Panc1 (cell line): ENCODE results near the gene UQCC5. TPM values are rescaled to one million over a fixed set of nuclear protein-coding genes. Genes with fewer than 3 reads are reported as not detected.

Source experiments
- ATAC-seq: fragments of 200-7000 bp; cut with Tn5 transposase; 2 replicates; pipeline ENCODE4 v1.9.1; 2020; ENCODE audit warnings: mild to moderate bottlenecking, moderate library complexity
- BruUV-seq: library from RNA; stranded (reverse); fragments of 400-500 nt; replicated peaks from 2 replicates; lab custom pipeline; 2021; lab: Mats Ljungman, UMichigan
- CTCF ChIA-PET: fragments of 300-600 bp; sonication (Branson Sonifier 250); formaldehyde crosslinking; loops from one replicate; lab custom pipeline; 2022; ENCODE audit warnings: antibody characterized with exemption; lab: Charles Lee
- POLR2A ChIA-PET: fragments of 300-600 bp; sonication (Branson Sonifier 250); formaldehyde crosslinking; loops from one replicate; lab custom pipeline; 2022; ENCODE audit warnings: antibody characterized with exemption; lab: Charles Lee
- DNase-seq: peaks from one replicate; pipeline ENCODE4 v3.0.0-alpha.2; 2010; ENCODE audit warnings: low read depth, low spot score
- H3K27ac ChIP-seq: 2 replicates; pipeline ENCODE4 v1.5.1; 2011; ENCODE audit warnings: mild to moderate bottlenecking, low read length, inconsistent platforms
- H3K27me3 ChIP-seq: fragments of 200-500 bp; sonication (Bioruptor generic); 2 replicates; pipeline ENCODE4 v1.6.0; 2014; ENCODE audit warnings: low read length, inconsistent platforms; ENCODE audit not compliant: control insufficient read depth, insufficient read depth
- H3K36me3 ChIP-seq: fragments of 200-500 bp; sonication (Bioruptor generic); 2 replicates; pipeline ENCODE4 v1.5.1; 2014; ENCODE audit warnings: inconsistent platforms, mild to moderate bottlenecking, low read length, moderate library complexity; ENCODE audit not compliant: control insufficient read depth, insufficient read depth
- H3K4me1 ChIP-seq: 2 replicates; pipeline ENCODE4 v1.5.1; 2011; ENCODE audit warnings: inconsistent platforms, mild to moderate bottlenecking, low read length, moderate library complexity; ENCODE audit not compliant: control insufficient read depth, insufficient read depth
- H3K4me3 ChIP-seq, 2 experiments: 2 replicates each; pipeline ENCODE4 v1.5.1; 2011 to 2012; ENCODE audit warnings: low read depth in 2 of 2, low read length in 2 of 2, mild to moderate bottlenecking in 2 of 2, inconsistent platforms in 1 of 2, moderate library complexity in 1 of 2
- H3K9me3 ChIP-seq: fragments of 200-500 bp; sonication (Bioruptor generic); 2 replicates; pipeline ENCODE4 v1.5.1; 2014; ENCODE audit warnings: low read depth, mild to moderate bottlenecking, inconsistent platforms, low read length, moderate library complexity; ENCODE audit not compliant: control insufficient read depth, insufficient read depth
- CTCF ChIP-seq: fragments of 450-650 bp; IDR thresholded peaks from 2 replicates; pipeline ENCODE4 v1.5.1; 2017; ENCODE audit warnings: mild to moderate bottlenecking
- POLR2AphosphoS5 ChIP-seq: IDR thresholded peaks from 2 replicates; pipeline ENCODE4 v1.6.1; 2012; ENCODE audit warnings: mild to moderate bottlenecking, low read depth, low read length, moderate library complexity
- REST ChIP-seq, 2 experiments: IDR thresholded peaks; 2 replicates each; pipeline ENCODE4 v1.6.1; 2011 to 2012; ENCODE audit warnings: low read depth in 2 of 2, control low read depth in 1 of 2, low read length in 1 of 2, mild to moderate bottlenecking in 1 of 2, moderate library complexity in 1 of 2; ENCODE audit not compliant: insufficient read depth in 1 of 2
- SIN3A ChIP-seq: IDR thresholded peaks from 2 replicates; pipeline ENCODE4 v1.6.1; 2012; ENCODE audit warnings: low read depth, mild to moderate bottlenecking, low read length, moderate library complexity, borderline replicate concordance; ENCODE audit not compliant: insufficient read depth
- TCF7L2 ChIP-seq: IDR thresholded peaks from 2 replicates; pipeline ENCODE4 v1.6.1; 2011; ENCODE audit warnings: mild to moderate bottlenecking, low read depth, low read length, inconsistent platforms
- in situ Hi-C: cut with HindIII; loops from 2 replicates; pipeline ENCODE4 v1.10.0; 2016; ENCODE audit warnings: low sequenced_read_pairs, low pct_unique_long_range_greater_than_20kb
- intact Hi-C: fragments of 100-400 bp; cut with micrococcal nuclease; formaldehyde crosslinking; loops from one replicate; pipeline ENCODE4 v1.10.0; 2022; ENCODE audit not compliant: unreplicated experiment
- total RNA-seq: library from RNA; stranded (reverse); gene quantifications from one replicate; pipeline ENCODE4 v1.2.1, GENCODE V29; 2021; ENCODE audit not compliant: unreplicated experiment

The UQCC5 gene
- total RNA-seq, 1 experiment from 2014 or later, result 27.3 TPM

- ChIA-PET POLR2A (no interaction called here), CTCF (no interaction called here)
- no peaks in the 10 kb centered on the region for H3K36me3 ChIP-seq
- ATAC-seq, result 0 out of 2 replicates have a peak, but pooled peaks have one; percentile 7
- no peaks in the 10 kb centered on the region for H3K27me3 ChIP-seq
- BruUV-seq, result no TSS peak
- no peak overlapping the region for H3K4me3 ChIP-seq
- no peak for TF ChIP-seq POLR2AphosphoS5
- no peak for TF ChIP-seq TCF7L2
- intact Hi-C loops, result no loop called here
- in situ Hi-C loops, result no loop called here
- H3K9me3 ChIP-seq, result no peaks in the 10 kb centered on the region
- H3K27ac ChIP-seq, result no peak overlapping the region
- no peak for DNase-seq
- no peaks in the 10 kb centered on the region for H3K4me1 ChIP-seq
Measured at GRCh38 chr3:52519445-52520140, 16.8 kb upstream of the UQCC5 start.

DNA sequence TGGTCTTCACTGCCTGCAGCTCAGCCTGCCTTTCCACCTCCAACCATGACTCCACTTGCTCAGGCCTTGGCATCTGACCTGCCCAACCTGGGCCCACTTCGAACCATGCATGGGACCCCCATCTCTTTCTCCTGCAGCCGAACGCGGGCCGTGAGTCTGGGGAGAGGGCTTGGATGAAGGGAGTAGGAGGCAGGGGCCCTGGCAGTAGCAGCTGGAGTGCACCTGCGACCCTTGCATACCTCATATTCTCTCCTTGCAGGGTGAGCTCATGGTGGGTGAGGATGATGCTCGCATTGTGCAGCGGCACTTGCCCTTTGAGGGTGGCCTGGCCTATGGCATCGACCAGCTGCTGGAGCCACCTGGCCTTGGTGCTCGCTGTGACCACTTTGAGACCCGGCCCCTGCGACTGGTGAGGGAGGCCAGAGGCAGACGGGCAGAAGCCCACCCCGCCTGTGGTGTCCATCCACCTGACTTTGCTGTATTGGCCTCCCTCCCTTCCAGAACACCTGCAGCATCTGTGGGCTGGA, 16.2 kb upstream of the UQCC5 start:
- intact Hi-C loops, result no loop called here
- Histone ChIP-seq H3K27me3 (no peaks in the 10 kb centered on the region), H3K36me3 (no peaks in the 10 kb centered on the region), H3K4me1 (no peaks in the 10 kb centered on the region), H3K9me3 (no peaks in the 10 kb centered on the region), H3K4me3 (no peak overlapping the region), H3K27ac (no peak overlapping the region)
- in situ Hi-C loops, result no loop called here
- no peak for ATAC-seq
- BruUV-seq, result no TSS peak
- no peak for DNase-seq
- no peak for TF ChIP-seq REST (IDR thresholded peaks at IDR 0.05; ENCODE audit: insufficient read depth in 1 of 2, low read depth in 2 of 2, low read length in 1 of 2)
- POLR2A ChIA-PET, result no interaction called here
- CTCF ChIA-PET, result no interaction called here

DNA sequence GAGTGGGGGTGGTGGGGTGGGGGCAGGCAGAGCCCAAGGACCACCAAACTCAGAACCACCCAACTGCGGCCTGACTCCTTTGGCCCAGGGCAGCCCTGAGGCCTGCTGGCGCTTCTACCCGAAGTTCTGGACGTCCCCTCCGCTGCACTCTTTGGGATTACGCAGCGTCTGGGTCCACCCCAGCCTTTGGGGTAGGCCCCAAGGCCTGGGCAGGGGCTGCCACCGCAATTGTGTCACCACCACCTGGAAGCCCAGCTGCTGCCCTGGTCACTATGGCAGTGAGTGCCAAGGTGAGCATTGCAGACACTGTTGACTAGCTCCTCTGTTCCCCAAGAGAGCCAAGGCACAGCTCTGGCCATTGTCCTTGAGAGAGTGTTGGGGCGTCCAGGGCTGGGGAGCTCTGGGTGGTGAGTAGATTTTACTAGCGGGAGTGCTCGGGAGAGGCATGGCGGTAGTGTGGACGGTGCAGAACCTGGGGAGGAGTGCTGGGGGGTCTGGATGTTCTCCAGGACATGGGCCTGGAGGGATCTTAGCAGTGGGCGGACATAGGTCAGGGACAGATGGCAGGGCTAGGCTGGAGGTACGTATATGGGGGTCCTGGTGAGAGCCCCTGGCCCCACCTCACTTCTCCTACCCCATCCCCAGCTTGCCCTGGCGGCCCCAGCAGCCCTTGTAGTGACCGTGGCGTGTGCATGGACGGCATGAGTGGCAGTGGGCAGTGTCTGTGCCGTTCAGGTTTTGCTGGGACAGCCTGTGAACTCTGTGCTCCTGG, 15.5 kb upstream of the UQCC5 start:
- ATAC-seq (no peak), DNase-seq (no peak)
- ChIA-PET POLR2A (no interaction called here), CTCF (no interaction called here)
- H3K36me3 ChIP-seq, result no peaks in the 10 kb centered on the region
- no peaks in the 10 kb centered on the region for H3K27me3 ChIP-seq
- H3K27ac ChIP-seq, result no peak overlapping the region
- in situ Hi-C loops (no loop called here), intact Hi-C loops (no loop called here)
- no peaks in the 10 kb centered on the region for H3K9me3 ChIP-seq
- no TSS peak for BruUV-seq
- no peaks in the 10 kb centered on the region for H3K4me1 ChIP-seq
- no peak overlapping the region for H3K4me3 ChIP-seq
- no peak for TF ChIP-seq TCF7L2
- no peak for TF ChIP-seq POLR2AphosphoS5
- TF ChIP-seq SIN3A, result no peak
- TF ChIP-seq REST (IDR thresholded peaks at IDR 0.05; ENCODE audit: insufficient read depth in 1 of 2, low read depth in 2 of 2, low read length in 1 of 2), result no peak
- no peak for TF ChIP-seq CTCF
